Fibroblast of lung (primary cell): Measurements from ENCODE around the gene PLCXD1.

Experiments used
- CTCF ChIP-seq, 2 donors: IDR thresholded peaks in 1 of 2; conservative IDR thresholded peaks in 1 of 2; 1 replicate in 1 of 2; 2 replicates in 1 of 2; pipeline ENCODE4 v1.5.1; 2011 to 2012; ENCODE audit warnings: low read length in 2 of 2, control low read depth in 1 of 2, inconsistent platforms in 1 of 2, low read depth in 1 of 2, mild to moderate bottlenecking in 1 of 2
- EZH2 ChIP-seq: IDR thresholded peaks from 2 replicates; pipeline ENCODE4 v1.5.1; 2012; ENCODE audit warnings: low read length, control low read depth, mild to moderate bottlenecking; ENCODE audit errors: missing control alignments

DNA sequence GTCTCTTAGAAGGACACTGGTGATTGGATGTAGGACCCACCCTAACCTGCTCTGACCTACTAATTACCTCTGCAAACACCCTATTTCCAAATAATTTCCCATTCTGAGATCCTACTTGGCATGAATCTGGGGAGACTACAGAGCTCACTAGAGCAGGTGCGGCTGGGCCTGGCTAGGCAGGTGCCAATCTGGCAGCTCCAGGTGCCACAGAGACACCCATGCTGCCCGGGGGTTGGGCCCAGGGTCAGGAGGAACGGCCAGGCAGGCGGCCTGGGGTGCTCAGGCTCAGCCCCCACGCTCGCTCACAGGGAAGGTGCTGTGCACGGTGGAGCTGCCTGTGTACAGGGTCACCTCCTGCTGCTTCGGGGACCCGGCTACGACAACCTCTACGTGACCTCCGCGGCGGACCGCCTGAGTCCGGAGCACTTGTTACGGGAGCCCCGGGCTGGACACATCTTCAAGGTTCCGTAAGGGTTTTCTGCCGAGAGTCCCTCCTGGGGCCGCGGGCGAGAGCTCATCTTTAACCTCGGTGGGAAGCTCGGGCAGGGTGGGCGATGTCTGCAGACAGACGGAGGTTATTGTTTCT is 26.5 kb upstream of the PLCXD1 start:
- TF ChIP-seq CTCF (conservative IDR thresholded peaks at IDR 0.05 in 1 of 2, IDR thresholded peaks at IDR 0.05 in 1 of 2; ENCODE audit: low read depth in 1 of 2, low read length in 2 of 2) (no peak), EZH2 (no peak)
